ENCODE data around the gene SYNPO2.

GRCh38 chr4:119098306-119098705 is 209.7 kb downstream of the SYNPO2 start:
- TF ChIP-seq POLR2A (IDR thresholded peaks at IDR 0.05) (no peak), POLR2AphosphoS5 (IDR thresholded peaks at IDR 0.05; ENCODE audit: insufficient read depth in 1 of 2, low read depth in 1 of 2) (no peak)

Data from vagina (tissue), 2 donors.